SK-N-SH (cell line): ENCODE measurements around the gene PPRC1. TPM values are rescaled to one million over a fixed set of nuclear protein-coding genes. Genes with fewer than 3 reads are reported as not detected.

ENCODE experiments used
- CTCF ChIA-PET: fragments of 300-600, 350-600 bp; formaldehyde crosslinking; extraction: SDS; loops from one replicate; lab custom pipeline; 2021; lab: Yijun Ruan, JAX
- POLR2A ChIA-PET: fragments of 350-600 bp; sonication (Branson Sonifier 250); formaldehyde crosslinking; extraction: SDS; loops from one replicate; lab custom pipeline; 2020; ENCODE audit warnings: antibody characterized with exemption, inconsistent platforms; lab: Yijun Ruan, JAX
- DNase-seq: peaks from one replicate; pipeline ENCODE4 v3.0.0; 2012
- H2AFZ ChIP-seq: fragments of 200-600 bp; sonication (generic); 2 replicates; pipeline ENCODE4 v1.8.1; 2016; ENCODE audit warnings: antibody characterized with exemption, mild to moderate bottlenecking, low read depth
- H3F3A ChIP-seq: fragments of 200-600 bp; sonication (generic); replicated peaks from 2 replicates; pipeline ENCODE3; 2016; ENCODE audit warnings: antibody characterized with exemption, mild to moderate bottlenecking; ENCODE audit not compliant: insufficient read depth
- H3K27ac ChIP-seq, 2 experiments: fragments of 200-500 bp in 1 of 2; fragments of 200-600 bp in 1 of 2; sonication (Bioruptor generic) in 1 of 2; sonication (generic), shearing (Covaris generic) in 1 of 2; 2 replicates each; pipeline versions ENCODE4 v1.5.1 to v1.6.1; 2014 to 2016; ENCODE audit warnings: low read depth in 2 of 2, inconsistent platforms in 1 of 2, low read length in 1 of 2, mild to moderate bottlenecking in 1 of 2, mixed read lengths in 1 of 2
- H3K27me3 ChIP-seq: fragments of 200-600 bp; sonication (generic), shearing (Covaris generic); 2 replicates; pipeline ENCODE4 v1.6.1; 2016; ENCODE audit warnings: mixed run types; ENCODE audit not compliant: insufficient read depth
- H3K36me3 ChIP-seq, 2 experiments: fragments of 200-500 bp in 1 of 2; fragments of 200-600 bp in 1 of 2; sonication (Bioruptor generic) in 1 of 2; sonication (generic) in 1 of 2; replicated peaks in 1 of 2; 2 replicates each; pipeline versions ENCODE3 to v1.5.1; 2014 to 2016; ENCODE audit warnings: low read length in 1 of 2, mild to moderate bottlenecking in 1 of 2; ENCODE audit not compliant: insufficient read depth in 2 of 2, control insufficient read depth in 1 of 2
- H3K4me1 ChIP-seq, 2 experiments: fragments of 200-500 bp in 1 of 2; fragments of 200-600 bp in 1 of 2; sonication (Bioruptor generic) in 1 of 2; sonication (generic), shearing (Covaris generic) in 1 of 2; 2 replicates each; pipeline versions ENCODE4 v1.5.1 to v1.6.1; 2014 to 2016; ENCODE audit warnings: low read depth in 1 of 2, low read length in 1 of 2, mixed run types in 1 of 2; ENCODE audit not compliant: insufficient read depth in 2 of 2, control insufficient read depth in 1 of 2
- H3K4me2 ChIP-seq: fragments of 200-600 bp; sonication (generic), shearing (Covaris generic); 2 replicates; pipeline ENCODE4 v1.6.1; 2017; ENCODE audit warnings: mixed run types
- H3K4me3 ChIP-seq, 2 experiments: fragments of 200-500 bp in 1 of 2; fragments of 200-600 bp in 1 of 2; sonication (Bioruptor generic) in 1 of 2; sonication (generic), shearing (Covaris generic) in 1 of 2; 2 replicates each; pipeline versions ENCODE4 v1.5.1 to v1.8.1; 2014 to 2016; ENCODE audit warnings: low read depth in 2 of 2, inconsistent platforms in 1 of 2, low read length in 1 of 2, mild to moderate bottlenecking in 1 of 2, mixed read lengths in 1 of 2, moderate library complexity in 1 of 2
- H3K79me2 ChIP-seq: fragments of 200-600 bp; sonication (generic); 2 replicates; pipeline ENCODE4 v1.8.1; 2017; ENCODE audit warnings: mild to moderate bottlenecking; ENCODE audit not compliant: insufficient read depth
- H3K9ac ChIP-seq: fragments of 200-600 bp; sonication (generic); 2 replicates; pipeline ENCODE4 v1.6.1; 2017; ENCODE audit warnings: mixed run types
- H3K9me2 ChIP-seq: fragments of 200-600 bp; sonication (generic); 2 replicates; pipeline ENCODE4 v1.6.1; 2017; ENCODE audit warnings: mixed run types
- H3K9me3 ChIP-seq: fragments of 200-600 bp; sonication (generic); 2 replicates; pipeline ENCODE4 v1.6.1; 2017; ENCODE audit warnings: mixed run types, mild to moderate bottlenecking, moderate library complexity
- H4K20me1 ChIP-seq: fragments of 200-600 bp; sonication (generic); 2 replicates; pipeline ENCODE4 v1.6.1; 2017; ENCODE audit warnings: mild to moderate bottlenecking, mixed run types; ENCODE audit not compliant: insufficient read depth
- CHD2 ChIP-seq: fragments of 150-350 bp; IDR thresholded peaks from 2 replicates; pipeline ENCODE4 v1.6.1; 2018; ENCODE audit warnings: low read length; ENCODE audit not compliant: partially characterized antibody
- EZH2phosphoT487 ChIP-seq: fragments of 200-600 bp; sonication (generic); IDR thresholded peaks from 2 replicates; pipeline ENCODE4 v1.6.1; 2017; ENCODE audit warnings: low read depth, mixed run types, mild to moderate bottlenecking, antibody characterized with exemption, moderate library complexity, borderline replicate concordance
- FOSL2 ChIP-seq: IDR thresholded peaks from 2 replicates; pipeline ENCODE4 v1.4.0; 2012; ENCODE audit warnings: low read depth, mild to moderate bottlenecking, moderate library complexity, borderline replicate concordance
- GABPA ChIP-seq: IDR thresholded peaks from 2 replicates; pipeline ENCODE4 v1.4.0; 2012; ENCODE audit warnings: low read depth, mild to moderate bottlenecking
- IRF3 ChIP-seq: fragments of 150-350 bp; IDR thresholded peaks from 2 replicates; pipeline ENCODE4 v1.6.1; 2016; ENCODE audit warnings: mild to moderate bottlenecking, low read depth, low read length
- MAX ChIP-seq: IDR thresholded peaks from 2 replicates; pipeline ENCODE4 v1.4.0; 2012; ENCODE audit warnings: low read depth
- MXI1 ChIP-seq: IDR thresholded peaks from 2 replicates; pipeline ENCODE4 v1.6.1; 2012; ENCODE audit warnings: mild to moderate bottlenecking, low read depth, low read length, improper control_type of control experiment
- RAD21 ChIP-seq: IDR thresholded peaks from 2 replicates; pipeline ENCODE4 v1.6.1; 2012; ENCODE audit warnings: mild to moderate bottlenecking, low read length
- RCOR1 ChIP-seq: fragments of 150-350 bp; IDR thresholded peaks from 2 replicates; pipeline ENCODE4 v1.6.1; 2017; ENCODE audit warnings: antibody characterized with exemption, low read length
- REST ChIP-seq: IDR thresholded peaks from 2 replicates; pipeline ENCODE4 v1.6.1; 2012; ENCODE audit warnings: mild to moderate bottlenecking, low read depth, low read length, moderate library complexity
- TAF1 ChIP-seq: IDR thresholded peaks from 2 replicates; pipeline ENCODE4 v1.6.1; 2012; ENCODE audit warnings: low read depth, mild to moderate bottlenecking, low read length, moderate library complexity, borderline replicate concordance
- TEAD4 ChIP-seq: IDR thresholded peaks from 2 replicates; pipeline ENCODE4 v1.4.0; 2012; ENCODE audit warnings: mild to moderate bottlenecking, borderline replicate concordance; ENCODE audit not compliant: insufficient read depth
- USF2 ChIP-seq: fragments of 150-350 bp; IDR thresholded peaks from 2 replicates; pipeline ENCODE4 v1.6.1; 2017; ENCODE audit warnings: antibody characterized with exemption, low read length, low read depth, borderline replicate concordance
- YY1 ChIP-seq: IDR thresholded peaks from 2 replicates; pipeline ENCODE4 v1.4.0; 2012; ENCODE audit warnings: low read depth, mild to moderate bottlenecking
- WGBS: methylation state at CpG from one replicate; pipeline ENCODE4 v1.1.6; 2017; ENCODE audit warnings: low lambda C conversion rate; 5-methylcytosine and 5-hydroxymethylcytosine counted together
- polyA plus RNA-seq, 3 experiments: library from polyadenylated mRNA; depleted of rRNA; stranded (reverse); fragments of >200 nt; gene quantifications; 2 replicates each; pipeline ENCODE4 v1.2.3, GENCODE V29; 2012

The PPRC1 gene
- polyA plus RNA-seq, 1 of the 3 experiments (the other 2 are of a cell fraction), result 23.1 TPM

- Histone ChIP-seq H3K79me2 (peaks cover 53% of the 10 kb centered on the region), H3F3A (peaks cover 49% of the 10 kb centered on the region), H3K9me3 (no peaks in the 10 kb centered on the region), H3K4me1 (peaks cover 7 to 15% of the 10 kb centered on the region in 2 experiments; a peak in 2 of 4 replicates), H3K4me2 (peak overlapping the region; percentile 93), H3K4me3 (peak overlapping the region; percentile 81 to 91), H4K20me1 (peaks cover 32% of the 10 kb centered on the region), H2AFZ (peak overlapping the region; percentile 76; the same call in 1 of the 2 replicates), H3K27ac (peak overlapping the region; percentile 74 to 91), H3K27me3 (no peaks in the 10 kb centered on the region), H3K9ac (peak overlapping the region; percentile 91), H3K9me2 (no peaks in the 10 kb centered on the region), H3K36me3 (peaks cover 36 to 54% of the 10 kb centered on the region in 2 experiments)
- ChIA-PET CTCF (interaction anchor here (0.7 to 3.3 kb wide), 7 partner anchors 9 to 200 kb away, joined by 3 to 15 read pairs (median 4); no protein-coding TSS in a partner anchor), POLR2A (interaction anchor here (2.7 kb wide), 1 partner anchor 14 kb away, joined by 12 read pairs; no protein-coding TSS in a partner anchor)
- WGBS, result 0% methylated on average over 12 of the region's 19 CpGs
- TF ChIP-seq MXI1, result 0 out of 2 replicates have a peak, but pooled peaks have one; percentile 82
- TF ChIP-seq MAX, result peak; percentile 74
- no peak for TF ChIP-seq TAF1
- no peak for DNase-seq
Measured at GRCh38 chr10:102152545-102152890, 19.7 kb downstream of the PPRC1 start.

- Histone ChIP-seq H3K27me3 (no peaks in the 10 kb centered on the region), H3F3A (peaks cover 45% of the 10 kb centered on the region), H3K27ac (peak overlapping the region in 1 of 2 experiments; percentile 91), H3K4me1 (peaks cover 7 to 15% of the 10 kb centered on the region in 2 experiments; a peak in 2 of 4 replicates), H3K9me3 (no peaks in the 10 kb centered on the region), H3K36me3 (peaks cover 36 to 60% of the 10 kb centered on the region in 2 experiments), H3K9ac (peak overlapping the region; percentile 91), H3K4me2 (peak overlapping the region; percentile 93), H4K20me1 (peaks cover 32% of the 10 kb centered on the region), H2AFZ (no peak overlapping the region), H3K79me2 (peaks cover 57% of the 10 kb centered on the region), H3K9me2 (no peaks in the 10 kb centered on the region), H3K4me3 (peak overlapping the region; percentile 81 to 91)
- ChIA-PET CTCF (interaction anchor here (1.2 to 3.3 kb wide), 3 partner anchors 16 to 269 kb away, joined by 4 to 15 read pairs (median 7); no protein-coding TSS in a partner anchor), POLR2A (interaction anchor here (1.1 to 2.7 kb wide), 2 partner anchors 15 to 16 kb away, joined by 4 to 12 read pairs; no protein-coding TSS in a partner anchor)
- TF ChIP-seq IRF3 (no peak), FOSL2 (no peak), CHD2 (no peak), USF2 (no peak), TAF1 (no peak), EZH2phosphoT487 (no peak), RAD21 (no peak), TEAD4 (no peak), RCOR1 (no peak), YY1 (no peak), GABPA (no peak), REST (no peak)
- WGBS, result 25% methylated on average over 5 of the region's 5 CpGs
- no peak for DNase-seq
Measured at GRCh38 chr10:102153093-102153620, 20.3 kb downstream of the PPRC1 start.
